Caco-2 (cell line): ENCODE data around the gene STUM. TPM values are rescaled to one million over a fixed set of nuclear protein-coding genes. Genes with fewer than 3 reads are reported as not detected.

Experiments
- BruUV-seq: library from RNA; stranded (reverse); fragments of 400-500 nt; replicated peaks from 2 replicates; lab custom pipeline; 2021; lab: Mats Ljungman, UMichigan
- CTCF ChIA-PET: fragments of 300-600 bp; sonication (Branson Sonifier 250); formaldehyde crosslinking; loops from one replicate; lab custom pipeline; 2022; ENCODE audit warnings: antibody characterized with exemption; lab: Charles Lee
- POLR2A ChIA-PET: fragments of 300-600 bp; sonication (Branson Sonifier 250); formaldehyde crosslinking; loops from one replicate; lab custom pipeline; 2022; ENCODE audit warnings: antibody characterized with exemption; lab: Charles Lee
- DNase-seq, 2 experiments: peaks; one replicate each; pipeline versions ENCODE4 v3.0.0 to v3.0.0-alpha.2; 2020 to 2022
- H3K27me3 ChIP-seq: replicated peaks from 2 replicates; pipeline ENCODE4 v1.6.0; 2011; ENCODE audit warnings: low read length; ENCODE audit not compliant: control insufficient read depth, insufficient read depth
- H3K36me3 ChIP-seq: 2 replicates; pipeline ENCODE4 v1.5.1; 2011; ENCODE audit warnings: low read length; ENCODE audit not compliant: control insufficient read depth, insufficient read depth
- H3K4me1 ChIP-seq: fragments of 250-450 bp; sonication (Bioruptor Pico); 2 replicates; pipeline ENCODE4 v1.5.1; 2020; ENCODE audit warnings: mild to moderate bottlenecking
- H3K4me3 ChIP-seq: 2 replicates; pipeline ENCODE4 v1.5.1; 2011; ENCODE audit warnings: low read depth, mild to moderate bottlenecking, control low read depth, low read length
- H3K9me3 ChIP-seq: fragments of 250-450 bp; sonication (Bioruptor Pico); 2 replicates; pipeline ENCODE4 v1.5.1; 2020; ENCODE audit warnings: mild to moderate bottlenecking, moderate library complexity
- H3K27ac Mint-ChIP-seq: one replicate; pipeline ENCODE4 v1.8.0; 2022; ENCODE audit warnings: mixed read lengths; ENCODE audit not compliant: unreplicated experiment
- H3K27me3 Mint-ChIP-seq: one replicate; pipeline ENCODE4 v1.8.0; 2022; ENCODE audit warnings: mixed read lengths; ENCODE audit not compliant: insufficient read depth, unreplicated experiment
- H3K36me3 Mint-ChIP-seq: one replicate; pipeline ENCODE4 v1.8.0; 2022; ENCODE audit warnings: mild to moderate bottlenecking, mixed read lengths; ENCODE audit not compliant: insufficient read depth, unreplicated experiment
- H3K4me1 Mint-ChIP-seq: one replicate; pipeline ENCODE4 v1.8.0; 2022; ENCODE audit warnings: low read depth, mixed read lengths; ENCODE audit not compliant: unreplicated experiment
- H3K4me3 Mint-ChIP-seq: one replicate; pipeline ENCODE4 v1.8.0; 2022; ENCODE audit warnings: mild to moderate bottlenecking, moderate library complexity, mixed read lengths; ENCODE audit not compliant: unreplicated experiment
- H3K9me3 Mint-ChIP-seq: one replicate; pipeline ENCODE4 v1.8.0; 2022; ENCODE audit warnings: mixed read lengths; ENCODE audit not compliant: unreplicated experiment
- CTCF ChIP-seq, 2 experiments: fragments of 200-600 bp in 1 of 2; IDR thresholded peaks; 1 replicate in 1 of 2; 2 replicates in 1 of 2; pipeline versions ENCODE4 v1.5.1 to v1.8.0; 2011 to 2022; ENCODE audit warnings: antibody characterized with exemption in 1 of 2, control low read depth in 1 of 2, inconsistent platforms in 1 of 2, low read depth in 1 of 2, low read length in 1 of 2, mild to moderate bottlenecking in 1 of 2, moderate library complexity in 1 of 2; ENCODE audit not compliant: insufficient read depth in 1 of 2, severe bottlenecking in 1 of 2, unreplicated experiment in 1 of 2
- intact Hi-C: fragments of 100-400 bp; cut with micrococcal nuclease; formaldehyde crosslinking; loops from one replicate; pipeline ENCODE4 v1.10.0; 2022; ENCODE audit not compliant: unreplicated experiment
- total RNA-seq: library from RNA; stranded (reverse); gene quantifications from 2 replicates; pipeline ENCODE4 v1.2.3, GENCODE V29; 2022

Gene STUM
- total RNA-seq, 1 experiment from 2014 or later: 1.7 TPM

- Mint-ChIP-seq H3K27ac (no peak overlapping the region), H3K9me3 (no peaks in the 10 kb centered on the region), H3K4me3 (no peak overlapping the region), H3K36me3 (no peaks in the 10 kb centered on the region), H3K4me1 (no peaks in the 10 kb centered on the region), H3K27me3 (no peaks in the 10 kb centered on the region)
- no peak overlapping the region for H3K4me3 ChIP-seq
- intact Hi-C loops: no loop called here
- no peaks in the 10 kb centered on the region for H3K36me3 ChIP-seq
- H3K9me3 ChIP-seq: no peaks in the 10 kb centered on the region
- H3K4me1 ChIP-seq: no peaks in the 10 kb centered on the region
- no TSS peak for BruUV-seq
- CTCF ChIA-PET: no interaction called here
- H3K27me3 ChIP-seq: no peaks in the 10 kb centered on the region
- DNase-seq: no peak
- POLR2A ChIA-PET: no interaction called here
- TF ChIP-seq CTCF (IDR thresholded peaks at IDR 0.05; ENCODE audit: insufficient read depth in 1 of 2, low read depth in 1 of 2, low read length in 1 of 2, severe bottlenecking in 1 of 2, unreplicated experiment in 1 of 2): no peak
These were observed 31.3 kb downstream of the STUM start for GRCh38 chr1:226579781-226580323.

- no peaks in the 10 kb centered on the region for H3K27me3 Mint-ChIP-seq
- Histone ChIP-seq H3K36me3 (no peaks in the 10 kb centered on the region), H3K4me3 (no peak overlapping the region), H3K27me3 (no peaks in the 10 kb centered on the region), H3K9me3 (no peaks in the 10 kb centered on the region), H3K4me1 (no peaks in the 10 kb centered on the region)
- H3K9me3 Mint-ChIP-seq: no peaks in the 10 kb centered on the region
- no TSS peak for BruUV-seq
- no peaks in the 10 kb centered on the region for H3K4me1 Mint-ChIP-seq
- no peak overlapping the region for H3K4me3 Mint-ChIP-seq
- intact Hi-C loops: no loop called here
- H3K36me3 Mint-ChIP-seq: no peaks in the 10 kb centered on the region
- DNase-seq: no peak
- no peak for TF ChIP-seq CTCF (IDR thresholded peaks at IDR 0.05; ENCODE audit: insufficient read depth in 1 of 2, low read depth in 1 of 2, low read length in 1 of 2, severe bottlenecking in 1 of 2, unreplicated experiment in 1 of 2)
- ChIA-PET CTCF (no interaction called here), POLR2A (no interaction called here)
- H3K27ac Mint-ChIP-seq: no peak overlapping the region
These were observed 32.2 kb downstream of the STUM start for GRCh38 chr1:226580625-226581270.

- ChIA-PET POLR2A (no interaction called here), CTCF (no interaction called here)
- DNase-seq: no peak
- Histone ChIP-seq H3K27me3 (no peaks in the 10 kb centered on the region), H3K9me3 (no peaks in the 10 kb centered on the region), H3K4me3 (no peak overlapping the region), H3K36me3 (no peaks in the 10 kb centered on the region), H3K4me1 (no peaks in the 10 kb centered on the region)
- no peaks in the 10 kb centered on the region for H3K36me3 Mint-ChIP-seq
- H3K9me3 Mint-ChIP-seq: no peaks in the 10 kb centered on the region
- H3K27ac Mint-ChIP-seq: no peak overlapping the region
- intact Hi-C loops: no loop called here
- no peaks in the 10 kb centered on the region for H3K27me3 Mint-ChIP-seq
- H3K4me1 Mint-ChIP-seq: no peaks in the 10 kb centered on the region
- TF ChIP-seq CTCF (IDR thresholded peaks at IDR 0.05; ENCODE audit: insufficient read depth in 1 of 2, low read depth in 1 of 2, low read length in 1 of 2, severe bottlenecking in 1 of 2, unreplicated experiment in 1 of 2): no peak
- H3K4me3 Mint-ChIP-seq: no peak overlapping the region
- BruUV-seq: no TSS peak
These were observed 33.2 kb downstream of the STUM start for GRCh38 chr1:226581650-226582330.
